SK-N-SH (cell line): ENCODE measurements around the gene CUX1. TPM values are rescaled to one million over a fixed set of nuclear protein-coding genes. Genes with fewer than 3 reads are reported as not detected.

Experiments used
- CTCF ChIA-PET: fragments of 300-600, 350-600 bp; formaldehyde crosslinking; extraction: SDS; loops from one replicate; lab custom pipeline; 2021; lab: Yijun Ruan, JAX
- POLR2A ChIA-PET: fragments of 350-600 bp; sonication (Branson Sonifier 250); formaldehyde crosslinking; extraction: SDS; loops from one replicate; lab custom pipeline; 2020; ENCODE audit warnings: antibody characterized with exemption, inconsistent platforms; lab: Yijun Ruan, JAX
- DNase-seq: peaks from one replicate; pipeline ENCODE4 v3.0.0; 2012
- H2AFZ ChIP-seq: fragments of 200-600 bp; sonication (generic); 2 replicates; pipeline ENCODE4 v1.8.1; 2016; ENCODE audit warnings: antibody characterized with exemption, mild to moderate bottlenecking, low read depth
- H3F3A ChIP-seq: fragments of 200-600 bp; sonication (generic); replicated peaks from 2 replicates; pipeline ENCODE3; 2016; ENCODE audit warnings: antibody characterized with exemption, mild to moderate bottlenecking; ENCODE audit not compliant: insufficient read depth
- H3K27ac ChIP-seq, 2 experiments: fragments of 200-500 bp in 1 of 2; fragments of 200-600 bp in 1 of 2; sonication (Bioruptor generic) in 1 of 2; sonication (generic), shearing (Covaris generic) in 1 of 2; 2 replicates each; pipeline versions ENCODE4 v1.5.1 to v1.6.1; 2014 to 2016; ENCODE audit warnings: low read depth in 2 of 2, inconsistent platforms in 1 of 2, low read length in 1 of 2, mild to moderate bottlenecking in 1 of 2, mixed read lengths in 1 of 2
- H3K27me3 ChIP-seq: fragments of 200-600 bp; sonication (generic), shearing (Covaris generic); 2 replicates; pipeline ENCODE4 v1.6.1; 2016; ENCODE audit warnings: mixed run types; ENCODE audit not compliant: insufficient read depth
- H3K36me3 ChIP-seq, 2 experiments: fragments of 200-500 bp in 1 of 2; fragments of 200-600 bp in 1 of 2; sonication (Bioruptor generic) in 1 of 2; sonication (generic) in 1 of 2; replicated peaks in 1 of 2; 2 replicates each; pipeline versions ENCODE3 to v1.5.1; 2014 to 2016; ENCODE audit warnings: low read length in 1 of 2, mild to moderate bottlenecking in 1 of 2; ENCODE audit not compliant: insufficient read depth in 2 of 2, control insufficient read depth in 1 of 2
- H3K4me1 ChIP-seq, 2 experiments: fragments of 200-500 bp in 1 of 2; fragments of 200-600 bp in 1 of 2; sonication (Bioruptor generic) in 1 of 2; sonication (generic), shearing (Covaris generic) in 1 of 2; 2 replicates each; pipeline versions ENCODE4 v1.5.1 to v1.6.1; 2014 to 2016; ENCODE audit warnings: low read depth in 1 of 2, low read length in 1 of 2, mixed run types in 1 of 2; ENCODE audit not compliant: insufficient read depth in 2 of 2, control insufficient read depth in 1 of 2
- H3K4me2 ChIP-seq: fragments of 200-600 bp; sonication (generic), shearing (Covaris generic); 2 replicates; pipeline ENCODE4 v1.6.1; 2017; ENCODE audit warnings: mixed run types
- H3K4me3 ChIP-seq, 2 experiments: fragments of 200-500 bp in 1 of 2; fragments of 200-600 bp in 1 of 2; sonication (Bioruptor generic) in 1 of 2; sonication (generic), shearing (Covaris generic) in 1 of 2; 2 replicates each; pipeline versions ENCODE4 v1.5.1 to v1.8.1; 2014 to 2016; ENCODE audit warnings: low read depth in 2 of 2, inconsistent platforms in 1 of 2, low read length in 1 of 2, mild to moderate bottlenecking in 1 of 2, mixed read lengths in 1 of 2, moderate library complexity in 1 of 2
- H3K79me2 ChIP-seq: fragments of 200-600 bp; sonication (generic); 2 replicates; pipeline ENCODE4 v1.8.1; 2017; ENCODE audit warnings: mild to moderate bottlenecking; ENCODE audit not compliant: insufficient read depth
- H3K9ac ChIP-seq: fragments of 200-600 bp; sonication (generic); 2 replicates; pipeline ENCODE4 v1.6.1; 2017; ENCODE audit warnings: mixed run types
- H3K9me2 ChIP-seq: fragments of 200-600 bp; sonication (generic); 2 replicates; pipeline ENCODE4 v1.6.1; 2017; ENCODE audit warnings: mixed run types
- H3K9me3 ChIP-seq: fragments of 200-600 bp; sonication (generic); 2 replicates; pipeline ENCODE4 v1.6.1; 2017; ENCODE audit warnings: mixed run types, mild to moderate bottlenecking, moderate library complexity
- H4K20me1 ChIP-seq: fragments of 200-600 bp; sonication (generic); 2 replicates; pipeline ENCODE4 v1.6.1; 2017; ENCODE audit warnings: mild to moderate bottlenecking, mixed run types; ENCODE audit not compliant: insufficient read depth
- CHD2 ChIP-seq: fragments of 150-350 bp; IDR thresholded peaks from 2 replicates; pipeline ENCODE4 v1.6.1; 2018; ENCODE audit warnings: low read length; ENCODE audit not compliant: partially characterized antibody
- ELF1 ChIP-seq: IDR thresholded peaks from 2 replicates; pipeline ENCODE4 v1.4.0; 2012
- EP300 ChIP-seq, 2 experiments: IDR thresholded peaks; 2 replicates each; pipeline versions ENCODE4 v1.4.0 to v1.6.1; 2012; ENCODE audit warnings: borderline replicate concordance in 1 of 2, low read depth in 1 of 2, low read length in 1 of 2
- GABPA ChIP-seq: IDR thresholded peaks from 2 replicates; pipeline ENCODE4 v1.4.0; 2012; ENCODE audit warnings: low read depth, mild to moderate bottlenecking
- GATA2 ChIP-seq: sonication (generic); formaldehyde crosslinking; IDR thresholded peaks from 2 replicates; pipeline ENCODE4 v1.5.0; 2020; ENCODE audit warnings: mild to moderate bottlenecking, missing genetic modification reagents
- MXI1 ChIP-seq: IDR thresholded peaks from 2 replicates; pipeline ENCODE4 v1.6.1; 2012; ENCODE audit warnings: mild to moderate bottlenecking, low read depth, low read length, improper control_type of control experiment
- NFIC ChIP-seq: IDR thresholded peaks from 2 replicates; pipeline ENCODE4 v1.4.0; 2012; ENCODE audit warnings: borderline replicate concordance
- NRF1 ChIP-seq: IDR thresholded peaks from 2 replicates; pipeline ENCODE4 v1.6.1; 2012; ENCODE audit warnings: low read depth, mild to moderate bottlenecking, low read length
- RAD21 ChIP-seq: IDR thresholded peaks from 2 replicates; pipeline ENCODE4 v1.6.1; 2012; ENCODE audit warnings: mild to moderate bottlenecking, low read length
- SIN3A ChIP-seq: IDR thresholded peaks from 2 replicates; pipeline ENCODE4 v1.6.1; 2012; ENCODE audit warnings: low read depth, mild to moderate bottlenecking, low read length, moderate library complexity, borderline replicate concordance
- TCF12 ChIP-seq: IDR thresholded peaks from 2 replicates; pipeline ENCODE4 v1.4.0; 2012
- WGBS: methylation state at CpG from one replicate; pipeline ENCODE4 v1.1.6; 2017; ENCODE audit warnings: low lambda C conversion rate; 5-methylcytosine and 5-hydroxymethylcytosine counted together
- polyA plus RNA-seq, 3 experiments: library from polyadenylated mRNA; depleted of rRNA; stranded (reverse); fragments of >200 nt; gene quantifications; 2 replicates each; pipeline ENCODE4 v1.2.3, GENCODE V29; 2012
- TF ChIP-seq, protein P1 (sequence below): fragments of 150-350 bp; IDR thresholded peaks from 2 replicates; pipeline ENCODE4 v1.6.1; 2016; ENCODE audit warnings: mild to moderate bottlenecking, low read depth, low read length
- TF ChIP-seq, protein P2 (sequence below): IDR thresholded peaks from 2 replicates; pipeline ENCODE4; 2012

CUX1 gene
- polyA plus RNA-seq, 1 of the 3 experiments (the other 2 are of a cell fraction) = 68.6 TPM

DNA sequence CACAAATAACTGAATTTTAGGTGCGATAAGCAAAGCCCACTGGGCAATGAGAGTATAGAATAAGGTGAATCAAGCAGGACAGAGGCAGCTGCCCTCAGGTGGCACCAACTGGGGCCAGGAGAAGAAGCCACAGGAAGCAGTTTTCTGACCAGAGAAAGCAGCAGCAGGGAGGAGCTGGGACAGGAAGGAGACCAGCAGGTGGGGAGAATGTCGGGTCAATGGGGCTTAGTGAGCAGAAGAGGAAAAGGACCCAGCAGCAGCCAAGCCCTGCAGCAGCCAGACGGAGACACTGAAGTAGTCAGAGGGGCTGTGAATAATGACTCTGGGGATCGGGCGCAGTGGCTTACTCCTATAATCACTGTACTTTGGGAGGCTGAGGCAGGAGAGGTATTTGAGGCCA, 259.7 kb downstream of the CUX1 start (continued):
- no peak for TF ChIP-seq RAD21

DNA sequence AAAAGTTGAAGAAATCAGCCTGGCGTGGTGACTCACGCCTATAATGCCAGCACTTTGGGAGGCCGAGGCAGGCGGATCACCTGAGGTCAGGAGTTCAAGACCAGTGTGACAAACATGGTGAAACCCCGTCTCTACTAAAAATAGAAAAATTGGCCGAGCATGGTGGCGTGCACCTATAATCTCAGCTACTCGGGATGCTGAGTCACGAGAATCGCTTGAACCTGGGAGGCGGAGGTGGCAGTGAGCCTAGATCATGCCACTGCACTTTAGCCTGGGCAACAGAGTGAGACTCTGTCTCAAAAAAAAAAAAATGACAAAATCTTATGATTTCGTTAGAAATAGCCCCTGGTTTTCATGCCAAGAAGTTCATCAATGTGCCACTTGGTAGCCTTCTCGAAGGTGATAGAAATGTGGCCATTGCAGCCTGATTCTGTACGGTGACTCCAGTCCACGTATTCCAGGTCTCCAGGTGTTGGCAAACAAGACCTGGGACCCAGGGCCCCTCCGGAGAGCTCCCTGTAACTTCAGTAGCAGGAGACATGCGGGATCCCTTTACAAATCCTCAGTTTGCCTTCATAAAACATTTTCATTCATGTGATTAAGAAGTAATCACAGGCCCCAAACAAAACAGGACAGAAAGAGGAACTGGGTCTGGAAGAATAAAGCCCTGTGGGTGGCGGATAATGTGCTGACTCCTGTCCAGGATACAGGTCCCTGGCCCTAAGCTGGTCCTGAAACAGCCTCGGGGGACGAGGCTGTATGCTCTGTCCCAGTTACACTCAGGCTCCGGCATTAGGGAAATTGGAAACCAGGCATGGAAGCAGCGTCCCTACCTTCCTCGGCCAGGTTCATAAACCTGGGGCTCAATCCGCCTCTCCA, 262.0 kb downstream of the CUX1 start:
- no peak for DNase-seq
- Histone ChIP-seq H3K36me3 (peaks cover 0 to 6% of the 10 kb centered on the region in 2 experiments), H3K27ac (peak overlapping the region; percentile 3 to 43; a peak in 3 of 4 replicates), H4K20me1 (no peaks in the 10 kb centered on the region), H2AFZ (no peak overlapping the region), H3K9me3 (no peaks in the 10 kb centered on the region), H3F3A (peaks cover 5% of the 10 kb centered on the region), H3K4me2 (peak overlapping the region; percentile 31), H3K9me2 (no peaks in the 10 kb centered on the region), H3K4me3 (no peak overlapping the region), H3K79me2 (no peaks in the 10 kb centered on the region), H3K27me3 (no peaks in the 10 kb centered on the region), H3K9ac (no peak overlapping the region), H3K4me1 (peaks cover 11 to 13% of the 10 kb centered on the region in 2 experiments; a peak in 2 of 4 replicates)
- POLR2A ChIA-PET = interaction anchor here (0.6 kb wide), 1 partner anchor 614 kb away, joined by 3 read pairs; no protein-coding TSS in a partner anchor
- CTCF ChIA-PET = interaction anchor here (1.4 kb wide), 1 partner anchor 10 kb away, joined by 3 read pairs; no protein-coding TSS in a partner anchor
- WGBS = 89% methylated on average over 24 of the region's 24 CpGs
- TF ChIP-seq GATA2 (CRISPR knock-in tag) = no peak
- TF ChIP-seq EP300 (IDR thresholded peaks at IDR 0.05; ENCODE audit: borderline replicate concordance in 1 of 2, low read depth in 1 of 2, low read length in 1 of 2) = no peak
- TF ChIP-seq, protein P1, sequence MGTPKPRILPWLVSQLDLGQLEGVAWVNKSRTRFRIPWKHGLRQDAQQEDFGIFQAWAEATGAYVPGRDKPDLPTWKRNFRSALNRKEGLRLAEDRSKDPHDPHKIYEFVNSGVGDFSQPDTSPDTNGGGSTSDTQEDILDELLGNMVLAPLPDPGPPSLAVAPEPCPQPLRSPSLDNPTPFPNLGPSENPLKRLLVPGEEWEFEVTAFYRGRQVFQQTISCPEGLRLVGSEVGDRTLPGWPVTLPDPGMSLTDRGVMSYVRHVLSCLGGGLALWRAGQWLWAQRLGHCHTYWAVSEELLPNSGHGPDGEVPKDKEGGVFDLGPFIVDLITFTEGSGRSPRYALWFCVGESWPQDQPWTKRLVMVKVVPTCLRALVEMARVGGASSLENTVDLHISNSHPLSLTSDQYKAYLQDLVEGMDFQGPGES = no peak
- no peak for TF ChIP-seq NFIC
- TF ChIP-seq MXI1 = no peak
- TF ChIP-seq, protein P2, sequence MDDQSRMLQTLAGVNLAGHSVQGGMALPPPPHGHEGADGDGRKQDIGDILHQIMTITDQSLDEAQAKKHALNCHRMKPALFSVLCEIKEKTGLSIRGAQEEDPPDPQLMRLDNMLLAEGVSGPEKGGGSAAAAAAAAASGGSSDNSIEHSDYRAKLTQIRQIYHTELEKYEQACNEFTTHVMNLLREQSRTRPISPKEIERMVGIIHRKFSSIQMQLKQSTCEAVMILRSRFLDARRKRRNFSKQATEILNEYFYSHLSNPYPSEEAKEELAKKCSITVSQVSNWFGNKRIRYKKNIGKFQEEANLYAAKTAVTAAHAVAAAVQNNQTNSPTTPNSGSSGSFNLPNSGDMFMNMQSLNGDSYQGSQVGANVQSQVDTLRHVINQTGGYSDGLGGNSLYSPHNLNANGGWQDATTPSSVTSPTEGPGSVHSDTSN = no peak
- TF ChIP-seq GABPA = no peak
- no peak for TF ChIP-seq NRF1
- no peak for TF ChIP-seq TCF12
- TF ChIP-seq CHD2 = no peak
- TF ChIP-seq SIN3A = no peak
- no peak for TF ChIP-seq ELF1
